Renal cortex interstitium (tissue), 15 donors: ENCODE results near the gene FIS1. TPM values are rescaled to one million over a fixed set of nuclear protein-coding genes. Genes with fewer than 3 reads are reported as not detected.
A peak's percentile ranks its signal among the peaks of the same experiment; 100 is the strongest.
"Not testable (repeated sequence)": the region's sequence is repeated elsewhere in the genome, so short reads cannot be mapped to it uniquely, and the experiment has no call there.

Experiments
- DNase-seq, 11 donors: peaks; one replicate each; pipeline ENCODE4 v3.0.0-alpha.2; 2013; ENCODE audit warnings: low read depth in 9 of 11, low spot score in 4 of 11; ENCODE audit errors: extremely low read depth in 1 of 11
- long read RNA-seq, 16 experiments: transcript quantifications; one replicate each; lab custom pipeline, GENCODE V29; 2026
- polyA plus RNA-seq, 3 donors: library from polyadenylated mRNA; unstranded; fragments of 120-200 nt; gene quantifications; one replicate each; pipeline ENCODE4 v1.2.1, GENCODE V29; 2013; ENCODE audit not compliant: insufficient read length in 3 of 3

Gene FIS1
- polyA plus RNA-seq, result 100 to 1,000 TPM; 131 to 168 (median 139) TPM
- long read RNA-seq, donor 1, transcript FIS1-201 (5 exons, 734 nt), result major isoform, 78 of 85 reads
- long read RNA-seq, donor 1, partial matches to known transcripts, result 0 of 85 reads
- long read RNA-seq, donor 1, other reads (novel, unspliced or antisense), result 0 of 85 reads
- long read RNA-seq, donor 2, transcript FIS1-201 (5 exons, 734 nt), result major isoform, 81 of 91 reads
- long read RNA-seq, donor 2, partial matches to known transcripts, result 5 of 91 reads
- long read RNA-seq, donor 2, other reads (novel, unspliced or antisense), result 0 of 91 reads
- long read RNA-seq, donor 3, transcript FIS1-201 (5 exons, 734 nt), result major isoform, 128 of 141 reads
- long read RNA-seq, donor 3, partial matches to known transcripts, result 0 of 141 reads
- long read RNA-seq, donor 3, other reads (novel, unspliced or antisense), result 6 of 141 reads
- long read RNA-seq, donor 4, transcript FIS1-201 (5 exons, 734 nt), result major isoform, 104 of 108 reads
- long read RNA-seq, donor 4, partial matches to known transcripts, result 0 of 108 reads
- long read RNA-seq, donor 4, other reads (novel, unspliced or antisense), result 0 of 108 reads
- long read RNA-seq, donor 5, result 0 reads
- long read RNA-seq, donor 6, transcript FIS1-201 (5 exons, 734 nt), result major isoform, 106 of 118 reads
- long read RNA-seq, donor 6, partial matches to known transcripts, result 8 of 118 reads
- long read RNA-seq, donor 6, other reads (novel, unspliced or antisense), result 0 of 118 reads
- long read RNA-seq, donor 7, transcript FIS1-201 (5 exons, 734 nt), result major isoform, 128 of 133 reads
- long read RNA-seq, donor 7, partial matches to known transcripts, result 0 of 133 reads
- long read RNA-seq, donor 7, other reads (novel, unspliced or antisense), result 0 of 133 reads
- long read RNA-seq, donor 8, result 0 reads
- long read RNA-seq, donor 9, transcript FIS1-201 (5 exons, 734 nt), result major isoform, 75 of 83 reads
- long read RNA-seq, donor 9, partial matches to known transcripts, result 5 of 83 reads
- long read RNA-seq, donor 9, other reads (novel, unspliced or antisense), result 0 of 83 reads
- long read RNA-seq, donor 10, transcript FIS1-201 (5 exons, 734 nt), result major isoform, 115 of 128 reads
- long read RNA-seq, donor 10, partial matches to known transcripts, result 0 of 128 reads
- long read RNA-seq, donor 10, other reads (novel, unspliced or antisense), result 7 of 128 reads
- long read RNA-seq, donor 11, transcript FIS1-201 (5 exons, 734 nt), result major isoform, 91 of 94 reads
- long read RNA-seq, donor 11, partial matches to known transcripts, result 0 of 94 reads
- long read RNA-seq, donor 11, other reads (novel, unspliced or antisense), result 0 of 94 reads
- long read RNA-seq, donor 12, transcript FIS1-201 (5 exons, 734 nt), result major isoform, 51 of 58 reads
- long read RNA-seq, donor 12, partial matches to known transcripts, result 5 of 58 reads
- long read RNA-seq, donor 12, other reads (novel, unspliced or antisense), result 0 of 58 reads
- long read RNA-seq, donor 13, result 0 reads
- long read RNA-seq, donor 14, transcript FIS1-201 (5 exons, 734 nt), result major isoform, 135 of 139 reads
- long read RNA-seq, donor 14, partial matches to known transcripts, result 0 of 139 reads
- long read RNA-seq, donor 14, other reads (novel, unspliced or antisense), result 0 of 139 reads
- long read RNA-seq, donor 15, transcript FIS1-201 (5 exons, 734 nt), result major isoform, 45 of 47 reads
- long read RNA-seq, donor 15, partial matches to known transcripts, result 0 of 47 reads
- long read RNA-seq, donor 15, other reads (novel, unspliced or antisense), result 0 of 47 reads
- long read RNA-seq, donor 16, transcript FIS1-201 (5 exons, 734 nt), result major isoform, 277 of 295 reads
- long read RNA-seq, donor 16, partial matches to known transcripts, result 5 of 295 reads
- long read RNA-seq, donor 16, other reads (novel, unspliced or antisense), result 0 of 295 reads

GRCh38 chr7:101244375-101245146 is at the start of gene FIS1:
TSS of gene FIS1 (minus strand) at chr7:101245081. CDS start at chr7:101245004, 77 bp downstream.
- peak; percentile 78 to 87 (median 85) for DNase-seq

DNA sequence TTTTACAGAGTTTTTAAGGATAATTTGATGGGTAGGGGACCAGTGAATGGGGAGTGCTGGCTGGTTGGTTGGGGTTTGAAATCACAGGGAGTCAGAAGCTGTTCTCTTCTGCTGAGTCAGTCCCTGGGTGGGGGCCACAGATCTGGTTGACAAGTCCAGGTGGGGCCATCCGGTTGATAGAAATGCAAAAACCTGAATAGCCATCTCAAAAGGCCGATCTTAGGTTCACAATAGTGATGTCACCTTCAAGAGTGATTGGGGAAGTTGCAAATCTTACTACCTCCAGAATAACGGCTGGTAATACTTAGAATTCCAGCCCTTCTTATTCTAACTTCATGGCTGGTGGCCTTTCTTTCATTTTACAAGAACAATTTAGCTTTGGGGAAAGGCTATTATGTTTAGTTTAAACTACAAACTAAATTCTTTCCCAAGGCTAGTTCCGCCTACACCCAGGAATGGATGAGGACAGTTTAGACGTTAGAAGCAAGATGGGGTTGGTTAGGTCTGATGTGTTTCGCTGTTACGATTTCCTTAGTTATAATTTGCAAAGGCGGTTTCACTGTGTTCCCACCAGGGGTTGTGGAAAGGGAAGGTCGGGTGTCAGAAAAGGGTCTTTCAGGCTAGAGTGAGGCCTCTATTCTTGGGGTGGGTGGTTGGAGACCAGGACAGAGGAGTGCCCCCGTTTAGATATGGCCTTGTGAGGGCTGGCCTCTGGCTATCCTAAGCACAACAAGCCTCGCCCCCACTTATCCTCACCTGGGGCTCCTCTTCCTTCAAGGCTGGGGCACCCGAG is 49.4 kb upstream of the FIS1 start:
- DNase-seq, result no peak

- not testable (repeated sequence) for DNase-seq
Measured at GRCh38 chr7:101293069-101294021, 48.5 kb upstream of the FIS1 start.

GRCh38 chr7:101292566-101292965 is 47.7 kb upstream of the FIS1 start:
- DNase-seq, result not testable (repeated sequence)

DNA sequence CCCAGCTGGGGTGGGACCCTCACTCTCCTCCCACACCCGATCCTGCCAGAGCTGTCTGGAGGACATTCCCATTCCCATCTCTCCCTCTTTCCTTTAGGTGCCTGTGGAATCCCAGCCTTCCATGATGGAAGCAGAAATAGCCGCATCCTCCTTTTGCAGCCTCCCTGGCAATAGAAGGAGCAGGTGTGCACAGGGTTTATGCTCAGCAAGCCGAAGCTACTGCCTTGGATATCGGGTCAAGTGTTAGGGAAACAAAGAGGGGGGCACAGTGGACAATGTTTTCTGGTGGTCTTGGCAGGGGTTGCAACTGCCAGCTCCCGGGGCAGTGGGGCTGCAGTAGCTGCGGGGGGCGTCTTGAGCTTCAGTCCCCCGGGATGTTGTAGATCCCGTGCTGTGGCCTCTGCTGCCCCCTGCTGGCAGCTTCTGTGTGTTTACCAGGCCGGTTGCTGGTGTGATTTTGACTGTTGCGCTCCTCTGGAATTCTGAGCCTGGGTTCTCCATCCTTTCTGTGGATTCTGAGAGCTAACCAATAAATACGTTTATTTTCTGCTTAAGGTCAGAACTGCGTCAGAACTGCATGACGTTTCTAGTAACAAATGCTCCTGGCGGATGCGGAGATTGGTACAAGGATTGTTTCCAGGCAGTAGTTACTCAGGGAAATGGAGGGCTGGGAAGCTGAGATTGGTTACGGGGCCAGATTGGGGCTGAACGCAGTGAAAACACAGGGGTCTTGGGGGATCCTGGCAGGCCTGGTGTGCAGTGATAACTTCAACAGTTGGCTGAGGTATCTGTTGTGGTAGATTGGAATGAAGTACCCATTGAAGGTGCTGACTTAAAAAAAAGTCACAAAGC is 45.5 kb upstream of the FIS1 start:
- DNase-seq, result not testable (repeated sequence)

DNA sequence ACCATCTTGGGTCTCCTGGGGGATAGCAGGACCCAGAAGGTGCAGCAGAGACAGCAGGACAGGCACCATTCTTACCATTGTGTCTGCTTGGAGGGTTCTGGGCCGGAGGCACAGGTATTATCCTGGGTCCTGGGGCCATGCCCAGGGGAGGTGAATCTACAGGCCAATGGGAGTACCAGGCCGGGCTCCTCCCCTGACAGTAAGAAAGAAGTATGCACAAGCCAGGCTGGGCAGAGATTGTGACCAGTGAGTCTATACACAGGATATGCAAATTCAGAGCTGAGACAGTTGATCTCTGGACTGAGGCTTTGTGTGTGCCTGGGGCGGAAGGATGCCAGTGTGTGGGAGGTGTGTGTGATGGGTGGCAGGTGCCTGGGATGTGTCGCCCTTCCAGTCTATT is 44.8 kb upstream of the FIS1 start:
- not testable (repeated sequence) for DNase-seq

DNA sequence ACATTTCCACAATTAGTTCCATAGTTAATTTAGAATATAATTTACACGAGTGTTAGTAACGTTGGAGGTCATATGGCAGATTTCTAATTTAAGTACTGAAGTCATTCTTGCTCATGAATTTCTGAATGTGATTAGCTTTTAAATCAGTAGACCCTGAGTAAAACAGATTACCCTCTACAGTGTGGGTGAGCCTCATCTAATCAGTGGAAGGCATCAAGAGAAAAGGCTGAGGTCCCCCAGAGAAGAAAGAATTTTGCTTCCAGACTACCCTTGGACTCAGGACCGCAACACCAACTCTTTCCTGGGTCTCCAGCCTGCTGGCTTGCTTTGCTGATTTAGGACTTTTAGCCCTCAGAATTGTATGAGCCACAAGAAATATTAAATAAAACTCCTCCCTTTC is 43.6 kb upstream of the FIS1 start:
- no peak for DNase-seq

- no peak for DNase-seq
Measured at GRCh38 chr7:101287032-101287431, 42.2 kb upstream of the FIS1 start.

GRCh38 chr7:101285880-101286279 is 41.0 kb upstream of the FIS1 start:
- DNase-seq, result not testable (repeated sequence)

DNA sequence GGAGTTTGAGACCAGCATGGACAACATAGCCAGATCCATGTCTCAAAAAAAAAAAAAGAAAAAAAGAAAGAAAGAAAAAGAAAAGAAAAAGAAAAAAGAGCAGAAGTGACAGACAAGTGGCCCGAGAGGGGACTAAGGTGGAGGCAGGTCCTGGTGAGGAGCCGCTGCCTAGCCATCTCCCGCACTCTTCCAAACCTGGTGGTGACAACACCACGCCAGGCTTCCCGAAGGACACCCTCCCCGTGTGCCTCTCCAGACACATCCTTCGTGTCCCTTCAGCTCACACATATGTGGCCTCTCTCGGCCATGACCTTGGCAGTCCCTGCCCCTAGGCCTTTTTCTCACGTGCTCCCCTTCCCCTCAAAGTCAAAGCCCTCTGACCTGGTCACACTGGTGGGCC is 40.3 kb upstream of the FIS1 start:
- no peak for DNase-seq

GRCh38 chr7:101280912-101281311 is 36.0 kb upstream of the FIS1 start:
- not testable (repeated sequence) for DNase-seq

GRCh38 chr7:101278461-101279292 is 33.8 kb upstream of the FIS1 start:
- no peak for DNase-seq

DNA sequence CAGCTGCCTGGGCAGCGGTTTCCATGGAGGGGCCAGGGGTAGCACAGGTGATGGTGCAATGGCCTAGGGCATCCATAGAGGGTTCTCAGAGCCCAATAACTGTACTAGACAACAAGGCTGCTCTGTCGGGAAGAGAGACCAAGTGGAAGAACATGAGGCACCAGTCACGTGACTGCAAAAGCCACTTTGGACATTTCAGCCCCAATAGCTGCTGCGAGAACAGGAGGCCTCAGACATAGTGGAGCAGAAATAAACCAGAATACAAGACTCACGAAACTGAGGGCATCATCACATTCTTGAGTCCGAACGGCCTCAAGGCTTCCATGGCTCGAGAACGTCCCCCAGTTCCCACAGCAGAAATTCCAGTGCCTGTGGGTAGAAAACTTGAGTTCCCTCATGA is 32.3 kb upstream of the FIS1 start:
- DNase-seq, result no peak

- no peak for DNase-seq
Measured at GRCh38 chr7:101273206-101273605, 28.3 kb upstream of the FIS1 start.
